Transverse colon (tissue), 4 donors: ENCODE results near the gene TRIM25.

Experiments used
- CTCF ChIP-seq, 5 experiments: fragments of 200-600 bp in 3 of 5; fragments of 450-650 bp in 2 of 5; sonication (generic) in 3 of 5; IDR thresholded peaks; 1 replicate in 2 of 5; 2 replicates in 3 of 5; pipeline ENCODE4 v1.5.1; 2016 to 2017; ENCODE audit warnings: antibody characterized with exemption in 5 of 5, inconsistent platforms in 3 of 5, mild to moderate bottlenecking in 2 of 5, moderate library complexity in 1 of 5
- EP300 ChIP-seq: sonication (generic); formaldehyde crosslinking; IDR thresholded peaks from one replicate; pipeline ENCODE4 v1.6.1; 2017; ENCODE audit warnings: antibody characterized with exemption, low read depth
- POLR2A ChIP-seq: fragments of 450-650 bp; IDR thresholded peaks from one replicate; pipeline ENCODE4 v1.6.1; 2016; ENCODE audit warnings: antibody characterized with exemption, mild to moderate bottlenecking, moderate library complexity
- POLR2AphosphoS5 ChIP-seq, 3 donors: sonication (generic); formaldehyde crosslinking; IDR thresholded peaks; one replicate each; pipeline ENCODE4 v1.6.1; 2016; ENCODE audit warnings: antibody characterized with exemption in 3 of 3

- TF ChIP-seq CTCF (IDR thresholded peaks at IDR 0.05): no peak
- no peak for TF ChIP-seq POLR2A
- TF ChIP-seq EP300: no peak
- no peak for TF ChIP-seq POLR2AphosphoS5 (IDR thresholded peaks at IDR 0.05)
Observed at GRCh38 chr17:56880133-56880532, 33.7 kb downstream of the TRIM25 start.
